Amygdala (tissue), 56 donors: Measurements from ENCODE around the gene FHL2.

Experiments
- DNase-seq, 56 donors: peaks; one replicate each; lab custom pipeline; 2025; lab: John Stamatoyannopoulos, UW

The FHL2 gene

GRCh38 chr2:105381101-105381668, 17.7 kb downstream of the FHL2 start:
- DNase-seq: no peak

- no peak for DNase-seq
Measured at GRCh38 chr2:105380432-105381100, 18.3 kb downstream of the FHL2 start.

GRCh38 chr2:105379741-105380186, 19.1 kb downstream of the FHL2 start:
- DNase-seq: no peak

DNA sequence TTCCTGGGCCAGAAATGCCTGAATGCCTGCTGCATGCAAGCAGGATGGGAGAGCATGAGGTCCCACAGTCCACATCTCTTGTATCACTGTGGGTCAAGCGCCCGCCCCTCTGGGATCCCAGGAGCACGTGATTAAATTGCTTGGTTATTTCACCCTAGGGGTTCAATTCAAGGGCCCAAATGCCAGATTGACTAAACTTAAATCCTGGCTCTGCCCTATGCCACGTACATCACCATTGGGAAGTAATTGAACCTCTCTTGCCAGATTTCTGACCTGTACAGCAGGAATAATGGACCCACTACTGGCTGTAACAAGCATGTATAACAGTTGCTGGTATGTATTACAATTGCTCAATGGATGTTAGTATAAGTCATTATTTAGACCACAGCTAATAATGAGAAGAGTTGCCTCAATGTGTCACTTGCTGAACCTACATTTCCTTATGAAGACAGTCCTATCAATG, 19.9 kb downstream of the FHL2 start:
- no peak for DNase-seq

DNA sequence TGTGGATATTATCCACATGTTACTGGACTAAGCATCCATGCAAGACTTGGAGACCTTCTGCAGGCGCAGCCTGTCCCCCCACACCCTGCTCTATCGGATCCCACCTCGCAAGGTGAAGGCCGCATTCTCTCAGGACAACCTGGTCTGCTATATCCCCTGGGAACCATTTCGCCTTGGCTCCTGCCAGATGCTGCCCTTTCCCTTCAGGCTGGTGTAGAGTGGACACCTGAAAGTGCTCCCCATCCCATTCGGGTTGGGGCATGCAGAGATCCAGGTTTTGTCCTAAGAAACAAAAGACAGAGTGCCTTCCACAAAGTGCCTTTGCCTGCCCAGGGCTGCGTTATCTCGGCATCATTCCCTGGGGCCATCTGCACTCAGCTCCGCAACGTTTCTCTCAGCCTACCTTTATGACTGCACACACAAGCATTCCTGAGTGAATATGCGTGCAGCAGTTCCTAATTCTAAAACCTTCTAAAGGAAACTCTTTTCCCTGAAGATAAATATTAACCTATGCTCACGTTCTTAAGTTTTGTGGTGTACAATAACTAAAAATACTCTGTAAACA, 20.5 kb downstream of the FHL2 start:
- DNase-seq: no peak

DNA sequence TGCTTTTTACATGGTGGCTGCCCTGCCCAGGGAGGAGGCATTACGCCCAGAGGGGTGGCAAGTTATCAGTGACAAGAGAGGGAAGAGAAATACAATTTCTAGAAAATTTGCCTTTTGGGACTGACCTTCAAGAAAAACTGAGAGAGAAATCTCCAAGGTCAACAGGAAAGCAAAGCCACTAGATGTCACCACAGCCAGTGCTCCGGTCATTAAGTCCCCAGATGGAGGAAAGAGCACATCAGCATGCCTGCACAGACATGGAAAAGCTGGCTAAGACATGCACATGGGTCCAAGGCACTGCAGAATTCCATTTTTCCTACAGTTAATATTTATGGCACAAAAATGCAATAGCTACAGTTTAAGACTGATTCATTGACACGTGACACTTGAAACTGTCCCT, 21.0 kb downstream of the FHL2 start:
- no peak for DNase-seq

GRCh38 chr2:105376789-105377240, 22.0 kb downstream of the FHL2 start:
- no peak for DNase-seq

DNA sequence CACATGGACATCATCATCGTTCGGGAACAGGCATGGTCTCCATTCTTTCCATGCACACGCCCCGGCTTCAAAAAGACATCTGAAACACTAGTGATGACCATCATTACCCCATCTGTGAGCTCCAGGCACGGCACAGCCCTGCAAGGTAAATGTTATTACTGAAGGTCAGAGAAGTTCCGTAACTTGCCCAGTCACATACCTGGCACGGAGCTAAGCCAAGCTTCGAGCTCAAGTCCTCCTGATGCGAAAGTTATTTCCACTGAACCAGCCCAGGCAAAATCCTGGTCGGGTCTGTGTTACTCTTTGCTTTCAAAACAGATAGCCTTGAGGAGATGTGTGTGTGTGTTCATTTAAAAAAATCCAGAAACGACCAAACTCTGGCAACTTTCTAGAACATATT, 22.8 kb downstream of the FHL2 start:
- DNase-seq: no peak

GRCh38 chr2:105375001-105375561, 23.8 kb downstream of the FHL2 start:
- DNase-seq: no peak

GRCh38 chr2:105373895-105374401, 24.9 kb downstream of the FHL2 start:
- no peak for DNase-seq

DNA sequence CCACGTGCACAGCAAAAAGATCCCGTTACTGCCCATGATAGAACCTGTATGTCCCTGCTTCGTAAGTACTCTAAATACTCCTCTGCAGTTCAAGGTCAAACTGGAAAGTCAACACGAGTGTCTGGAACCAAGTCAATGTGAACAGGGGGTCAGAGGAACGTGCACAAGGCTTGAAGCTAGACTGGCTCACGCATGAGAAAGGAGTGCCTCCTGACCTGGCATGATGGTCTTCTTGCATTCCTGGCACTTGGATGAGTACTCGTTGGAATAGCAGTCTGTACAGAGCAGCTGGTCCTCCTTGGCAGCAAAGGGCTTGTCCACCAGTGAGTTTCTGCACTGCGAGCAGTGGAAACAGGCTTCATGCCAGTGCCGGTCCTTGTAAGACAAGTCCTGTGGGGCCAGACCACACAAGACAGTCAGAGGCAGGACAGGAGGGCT, 25.5 kb downstream of the FHL2 start:
- peak in 11 of 56 donors; percentile 9 to 38 (median 20) for DNase-seq

DNA sequence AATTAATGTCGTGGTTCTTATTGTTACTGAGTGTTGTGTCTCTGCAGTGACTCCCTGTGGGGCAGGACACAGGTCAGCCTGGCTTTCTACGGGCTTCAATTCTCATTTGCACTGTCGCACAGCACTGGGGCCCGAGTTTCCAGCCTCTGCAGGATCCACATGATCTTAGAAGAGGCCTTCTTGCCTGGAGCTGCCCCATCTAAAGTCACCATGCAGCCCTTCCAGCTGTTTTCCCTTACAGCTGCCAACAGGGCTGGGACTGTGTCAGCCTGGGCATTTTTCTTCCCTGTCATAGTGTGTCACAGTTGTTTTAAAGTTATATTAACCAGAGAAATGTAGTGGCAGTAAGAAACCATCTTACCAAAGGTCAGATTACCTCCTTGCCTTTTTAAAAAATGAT, 27.0 kb downstream of the FHL2 start:
- DNase-seq: no peak

DNA sequence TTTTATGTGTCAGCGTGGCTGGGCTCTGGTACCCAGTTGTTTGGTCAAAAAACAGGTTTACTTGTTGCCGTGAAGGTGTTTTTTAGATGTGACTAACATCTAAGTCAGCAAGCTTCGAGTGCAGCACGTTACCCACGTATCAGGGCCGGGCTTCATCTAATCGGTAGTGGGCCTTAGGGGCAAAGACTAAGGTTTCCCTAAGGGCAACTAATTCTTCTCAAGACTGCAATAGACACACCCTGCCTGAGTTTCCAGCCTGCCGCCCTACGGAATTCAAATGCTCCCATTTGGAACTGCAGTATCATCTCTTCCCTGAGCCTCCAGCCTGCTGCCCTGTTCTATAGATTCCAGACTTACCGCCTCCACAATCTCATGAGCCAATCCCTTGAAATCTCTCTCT, 27.7 kb downstream of the FHL2 start:
- DNase-seq: no peak

- DNase-seq: peak; percentile 5 to 87 (median 63)
Measured at GRCh38 chr2:105369777-105370690, 28.8 kb downstream of the FHL2 start.

- DNase-seq: no peak
Measured at GRCh38 chr2:105368759-105369408, 30.0 kb downstream of the FHL2 start.

DNA sequence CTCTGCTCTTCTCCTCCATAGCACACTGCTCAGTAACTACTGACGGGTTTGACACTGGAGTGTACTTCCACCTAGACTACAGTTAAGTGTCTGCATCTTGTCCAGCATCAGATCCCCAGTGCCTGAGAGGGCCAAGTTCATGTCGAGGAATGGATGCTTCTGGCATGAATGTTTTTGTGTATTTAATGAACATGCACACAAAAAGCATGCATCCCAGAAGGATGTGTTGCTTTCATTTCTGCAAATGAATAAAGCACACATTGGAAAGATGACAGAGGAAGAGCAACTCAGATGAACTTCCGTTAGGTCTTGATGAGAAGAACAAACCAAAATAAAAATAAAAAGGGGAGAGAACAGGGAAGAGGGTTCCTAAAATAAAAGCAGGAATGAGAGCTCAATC, 33.6 kb downstream of the FHL2 start:
- no peak for DNase-seq

DNA sequence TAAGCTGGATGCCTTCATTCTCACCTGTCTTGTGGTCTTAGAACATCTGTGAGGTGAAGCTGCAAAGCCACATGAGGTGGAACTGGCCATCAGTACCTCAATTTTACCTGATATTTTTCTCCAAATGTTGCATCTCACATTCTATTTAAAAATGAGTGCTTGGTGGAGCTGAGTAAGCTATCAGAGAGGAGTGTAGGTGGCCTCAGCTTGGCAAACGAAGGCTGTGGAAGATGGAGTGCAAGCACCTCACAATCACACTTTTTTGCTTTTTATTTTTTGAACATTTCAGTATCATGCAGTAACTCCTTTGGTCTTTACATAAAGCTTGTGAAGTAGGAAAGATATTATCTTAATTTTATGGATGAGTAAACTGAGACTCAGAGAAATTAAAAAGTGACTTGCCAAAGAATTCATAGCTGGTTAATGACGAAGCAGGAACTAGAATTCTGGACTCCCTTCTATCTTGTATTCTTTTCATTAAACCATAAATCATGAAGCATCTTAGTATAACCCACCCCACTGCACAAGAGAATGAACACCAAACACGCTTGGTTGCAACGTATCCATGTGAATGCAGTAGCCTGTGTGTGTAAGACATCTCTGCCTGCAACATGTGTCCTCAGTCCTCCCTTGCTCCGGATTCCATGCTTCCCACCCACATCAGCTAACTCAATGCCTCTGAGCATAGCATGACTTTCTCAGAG, 34.3 kb downstream of the FHL2 start:
- DNase-seq: no peak

DNA sequence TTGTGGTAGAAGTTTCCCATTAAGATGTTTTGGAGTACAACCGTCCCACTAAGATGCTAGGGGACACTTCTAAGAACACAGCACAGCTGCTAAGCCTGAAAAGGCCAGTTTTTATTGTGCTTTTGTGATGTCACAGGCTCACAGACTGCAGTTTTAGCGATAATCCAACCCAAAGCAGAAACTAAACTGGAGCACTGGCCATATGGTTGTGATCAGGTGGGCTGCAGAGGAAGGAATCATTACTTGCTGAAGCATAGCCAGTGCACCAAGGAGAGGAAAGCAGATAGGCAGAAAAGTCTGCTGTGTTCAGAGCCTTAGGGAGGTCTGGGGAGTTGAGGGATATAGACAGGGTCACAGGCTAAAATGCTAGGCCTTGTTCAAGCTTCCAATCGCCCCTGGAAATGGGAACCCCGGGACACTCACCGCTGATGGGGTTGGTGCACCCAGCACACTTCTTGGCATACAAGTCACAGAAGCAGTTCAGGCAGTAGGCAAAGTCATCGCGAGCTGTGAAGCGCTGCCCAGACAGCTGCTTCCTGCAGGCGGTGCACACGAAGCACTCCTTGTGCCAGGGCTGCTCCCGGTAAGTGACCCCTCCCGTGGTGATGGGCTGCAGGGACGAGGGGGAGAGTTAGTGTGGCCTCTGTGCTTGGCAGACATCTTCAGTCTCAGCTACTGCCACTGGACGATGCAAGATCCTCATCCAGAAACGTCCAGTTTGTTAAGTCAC, 35.8 kb downstream of the FHL2 start:
- peak in 2 of 56 donors; percentile 34 to 45 for DNase-seq
